SU-DHL-6 (cell line): ENCODE measurements around the gene FGF1.
A peak's percentile ranks its signal among the peaks of the same experiment; 100 is the strongest.

Source experiments
- H2AFZ ChIP-seq: fragments of 200-600 bp; sonication (generic); 2 replicates; pipeline ENCODE4 v1.6.1; 2014; ENCODE audit warnings: low read depth, mild to moderate bottlenecking, moderate library complexity, mixed read lengths, antibody characterized with exemption, low read length; ENCODE audit not compliant: severe bottlenecking
- H3F3A ChIP-seq: fragments of 200-600 bp; shearing (Covaris generic); 2 replicates; pipeline ENCODE4 v1.6.0; 2016; ENCODE audit warnings: antibody characterized with exemption, mild to moderate bottlenecking; ENCODE audit not compliant: insufficient read depth
- H3K27ac ChIP-seq: fragments of 200-600 bp; sonication (generic); 2 replicates; pipeline ENCODE4 v1.5.1; 2016; ENCODE audit warnings: low read depth, mild to moderate bottlenecking, low read length, moderate library complexity, mixed read lengths
- H3K27me3 ChIP-seq: fragments of 200-600 bp; sonication (generic), shearing (Covaris generic); 2 replicates; pipeline ENCODE4 v1.6.0; 2014; ENCODE audit warnings: mild to moderate bottlenecking, low read length
- H3K36me3 ChIP-seq: fragments of 200-600 bp; sonication (generic); 2 replicates; pipeline ENCODE4 v1.6.1; 2014; ENCODE audit warnings: mild to moderate bottlenecking, low read length, mixed read lengths
- H3K4me2 ChIP-seq: fragments of 300-600, 200-600 bp; shearing (Covaris generic), sonication (generic); 2 replicates; pipeline ENCODE4 v1.6.0; 2014; ENCODE audit warnings: low read length, low read depth, mild to moderate bottlenecking; ENCODE audit not compliant: poor library complexity, severe bottlenecking
- H3K4me3 ChIP-seq: fragments of 200-600 bp; sonication (generic); 2 replicates; pipeline ENCODE4 v1.5.1; 2014; ENCODE audit warnings: antibody characterized with exemption, low read length, mild to moderate bottlenecking, mixed read lengths; ENCODE audit not compliant: insufficient read depth, poor library complexity, severe bottlenecking
- H3K79me2 ChIP-seq: fragments of 200-600 bp; sonication (generic); 2 replicates; pipeline ENCODE4 v1.6.1; 2014; ENCODE audit warnings: mild to moderate bottlenecking, low read length, moderate library complexity; ENCODE audit not compliant: insufficient read depth
- H3K9ac ChIP-seq: fragments of 200-600 bp; sonication (generic); 2 replicates; pipeline ENCODE4 v1.7.0; 2014; ENCODE audit warnings: mild to moderate bottlenecking, low read length
- H3K9me2 ChIP-seq: fragments of 200-600 bp; sonication (generic); replicated peaks from 2 replicates; pipeline ENCODE4 v1.6.1; 2014; ENCODE audit warnings: low read length; ENCODE audit not compliant: insufficient read depth
- H3K9me3 ChIP-seq: fragments of 200-600 bp; sonication (generic); 2 replicates; pipeline ENCODE4 v1.6.1; 2014; ENCODE audit warnings: low read length, mixed read lengths; ENCODE audit not compliant: insufficient read depth
- H4K20me1 ChIP-seq: fragments of 200-600 bp; sonication (generic); 2 replicates; pipeline ENCODE4 v1.6.1; 2014; ENCODE audit warnings: low read depth, mild to moderate bottlenecking, antibody characterized with exemption, low read length, moderate library complexity, mixed read lengths
- EZH2phosphoT487 ChIP-seq: fragments of 200-600 bp; sonication (generic), shearing (Covaris generic); conservative IDR thresholded peaks from 2 replicates; pipeline ENCODE4 v1.6.1; 2018; ENCODE audit warnings: mild to moderate bottlenecking, antibody characterized with exemption, low read length, moderate library complexity, mixed read lengths
- TF ChIP-seq, protein P1 (sequence below): fragments of 200-600 bp; sonication (generic); IDR thresholded peaks from one replicate; pipeline ENCODE4 v1.5.1; 2017; ENCODE audit warnings: antibody characterized with exemption, mild to moderate bottlenecking, low read length, moderate library complexity; ENCODE audit not compliant: insufficient read depth, poor library complexity, severe bottlenecking

Gene FGF1

DNA sequence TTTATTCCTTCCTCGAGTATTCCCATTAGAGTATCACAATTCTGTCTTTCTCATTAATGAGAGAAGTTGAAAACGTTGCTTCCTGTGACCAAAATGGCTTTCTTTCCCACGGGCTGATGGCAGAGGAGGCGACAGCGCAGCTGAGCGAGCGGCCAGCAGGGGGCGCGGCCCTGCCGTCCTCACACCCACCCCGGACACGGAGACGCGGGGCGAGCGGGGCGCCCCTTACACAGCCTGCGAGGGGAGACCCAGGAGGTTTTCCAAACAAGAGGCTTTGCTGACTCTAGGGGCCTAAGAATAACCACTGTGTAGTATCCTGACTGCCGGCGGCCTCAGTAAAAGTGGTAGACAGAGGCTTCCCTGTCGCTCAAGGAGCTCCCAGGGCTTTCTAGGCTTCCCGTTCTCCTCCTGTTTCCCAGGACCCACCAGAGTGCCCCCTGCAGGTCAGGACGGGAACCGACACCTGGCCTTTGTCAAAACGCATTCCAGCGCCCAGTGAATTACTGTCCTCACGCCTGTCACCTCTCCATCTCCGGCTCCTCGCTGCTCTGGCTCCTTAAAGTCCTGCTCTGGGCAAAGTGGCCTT, 27.3 kb upstream of the FGF1 start:
- H2AFZ ChIP-seq: peak overlapping the region; percentile 97
- H3K27ac ChIP-seq: no peak overlapping the region

DNA sequence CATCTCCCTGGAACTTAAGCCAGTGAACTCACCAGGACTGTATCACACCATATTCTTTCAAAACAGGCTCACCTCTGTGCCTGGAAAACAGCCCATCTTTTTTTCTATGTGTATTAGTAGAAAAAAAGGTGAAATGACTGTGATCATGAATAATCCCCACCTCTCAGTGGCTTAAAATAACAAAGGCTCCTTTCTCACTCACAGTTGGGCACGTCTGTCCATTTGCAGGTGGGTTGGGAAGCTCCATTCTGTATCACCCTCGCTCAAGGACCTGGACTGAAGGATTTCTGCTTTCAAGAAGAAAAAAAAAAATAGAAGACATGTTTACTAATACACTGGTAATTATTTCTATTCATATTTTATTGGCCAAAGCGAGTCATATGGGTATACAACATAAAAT, 17.3 kb upstream of the FGF1 start:
- H4K20me1 ChIP-seq: no peaks in the 10 kb centered on the region
- H3K27me3 ChIP-seq: no peaks in the 10 kb centered on the region
- H3K9ac ChIP-seq: no peak overlapping the region
- no peak overlapping the region for H3K4me3 ChIP-seq
- H3F3A ChIP-seq: no peaks in the 10 kb centered on the region
- no peaks in the 10 kb centered on the region for H3K9me2 ChIP-seq
- no peaks in the 10 kb centered on the region for H3K9me3 ChIP-seq
- TF ChIP-seq, protein P1, sequence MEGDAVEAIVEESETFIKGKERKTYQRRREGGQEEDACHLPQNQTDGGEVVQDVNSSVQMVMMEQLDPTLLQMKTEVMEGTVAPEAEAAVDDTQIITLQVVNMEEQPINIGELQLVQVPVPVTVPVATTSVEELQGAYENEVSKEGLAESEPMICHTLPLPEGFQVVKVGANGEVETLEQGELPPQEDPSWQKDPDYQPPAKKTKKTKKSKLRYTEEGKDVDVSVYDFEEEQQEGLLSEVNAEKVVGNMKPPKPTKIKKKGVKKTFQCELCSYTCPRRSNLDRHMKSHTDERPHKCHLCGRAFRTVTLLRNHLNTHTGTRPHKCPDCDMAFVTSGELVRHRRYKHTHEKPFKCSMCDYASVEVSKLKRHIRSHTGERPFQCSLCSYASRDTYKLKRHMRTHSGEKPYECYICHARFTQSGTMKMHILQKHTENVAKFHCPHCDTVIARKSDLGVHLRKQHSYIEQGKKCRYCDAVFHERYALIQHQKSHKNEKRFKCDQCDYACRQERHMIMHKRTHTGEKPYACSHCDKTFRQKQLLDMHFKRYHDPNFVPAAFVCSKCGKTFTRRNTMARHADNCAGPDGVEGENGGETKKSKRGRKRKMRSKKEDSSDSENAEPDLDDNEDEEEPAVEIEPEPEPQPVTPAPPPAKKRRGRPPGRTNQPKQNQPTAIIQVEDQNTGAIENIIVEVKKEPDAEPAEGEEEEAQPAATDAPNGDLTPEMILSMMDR: no peak
- no peak for TF ChIP-seq EZH2phosphoT487
- H2AFZ ChIP-seq: no peak overlapping the region
- H3K79me2 ChIP-seq: no peaks in the 10 kb centered on the region
- no peak overlapping the region for H3K4me2 ChIP-seq
- H3K36me3 ChIP-seq: no peaks in the 10 kb centered on the region
- no peak overlapping the region for H3K27ac ChIP-seq

More for the DNA sequence above, 27.3 kb upstream of the FGF1 start:
- Histone ChIP-seq H3K4me3 (peak overlapping the region; percentile 61), H3K79me2 (no peaks in the 10 kb centered on the region), H3K27me3 (no peaks in the 10 kb centered on the region), H3K4me2 (peak overlapping the region; percentile 84), H3K36me3 (no peaks in the 10 kb centered on the region), H3F3A (no peaks in the 10 kb centered on the region), H3K9ac (peak overlapping the region; percentile 52), H4K20me1 (no peaks in the 10 kb centered on the region), H3K9me3 (no peaks in the 10 kb centered on the region; the same call in 1 of the 2 replicates), H3K9me2 (no peaks in the 10 kb centered on the region)
- no peak for TF ChIP-seq EZH2phosphoT487
- TF ChIP-seq, protein P1: peak; percentile 99

DNA sequence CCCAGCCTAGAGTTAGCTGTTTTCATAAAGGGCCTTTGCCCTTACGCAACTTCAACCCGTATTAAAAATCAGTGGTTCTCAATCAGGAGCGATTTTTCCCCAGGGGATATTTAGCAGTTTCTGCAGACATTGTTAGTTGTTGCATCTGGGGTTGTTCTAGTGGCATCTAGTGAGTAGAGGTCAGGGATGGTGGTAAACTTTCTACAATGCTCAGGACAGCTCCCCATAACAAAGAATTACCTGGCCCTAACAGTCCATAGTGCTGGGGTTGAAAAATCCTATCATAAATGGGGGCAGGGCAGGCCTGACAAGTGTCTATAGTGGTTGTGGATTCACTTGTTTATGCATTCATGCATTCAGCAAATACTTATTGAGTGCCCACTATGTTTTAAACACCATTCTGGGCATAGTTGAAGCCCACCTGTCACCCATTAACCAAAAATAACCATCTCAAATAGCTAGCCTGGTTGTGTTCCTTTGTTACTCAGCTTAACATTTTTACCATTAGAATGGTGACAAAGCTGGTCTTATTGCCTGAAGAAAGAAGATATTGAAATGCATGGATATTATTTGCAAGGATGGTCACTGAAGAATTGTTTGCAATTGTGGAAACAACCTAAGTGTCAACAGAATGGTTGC, 15.9 kb upstream of the FGF1 start:
- no peaks in the 10 kb centered on the region for H3K79me2 ChIP-seq
- no peak for TF ChIP-seq EZH2phosphoT487
- TF ChIP-seq, protein P1: no peak
- H3K9ac ChIP-seq: no peak overlapping the region
- no peaks in the 10 kb centered on the region for H3K36me3 ChIP-seq
- no peak overlapping the region for H3K4me2 ChIP-seq
- no peak overlapping the region for H3K27ac ChIP-seq
- H2AFZ ChIP-seq: no peak overlapping the region
- H3K27me3 ChIP-seq: no peaks in the 10 kb centered on the region
- H4K20me1 ChIP-seq: no peaks in the 10 kb centered on the region
- H3F3A ChIP-seq: no peaks in the 10 kb centered on the region
- no peak overlapping the region for H3K4me3 ChIP-seq
- H3K9me2 ChIP-seq: no peaks in the 10 kb centered on the region
- no peaks in the 10 kb centered on the region for H3K9me3 ChIP-seq
